GM19463 (cell line): ENCODE results near the gene TTC4.

ENCODE experiments used
- ATAC-seq: cut with Tn5 transposase; IDR thresholded peaks from one replicate; pipeline ENCODE4 v1.9.1; 2021; ENCODE audit warnings: mild to moderate bottlenecking, moderate library complexity; ENCODE audit not compliant: unreplicated experiment

Gene TTC4

GRCh38 chr1:54781023-54781723 lies 65.5 kb downstream of the TTC4 start:
- no peak for ATAC-seq

- ATAC-seq = no peak
These were observed 66.5 kb downstream of the TTC4 start for GRCh38 chr1:54782156-54782555.

- ATAC-seq = no peak
These were observed 66.9 kb downstream of the TTC4 start for GRCh38 chr1:54782588-54782987.

GRCh38 chr1:54784066-54784465 lies 68.4 kb downstream of the TTC4 start:
- no peak for ATAC-seq

GRCh38 chr1:54786778-54787177 lies 71.1 kb downstream of the TTC4 start:
- no peak for ATAC-seq

GRCh38 chr1:54787604-54788003 lies 71.9 kb downstream of the TTC4 start:
- ATAC-seq = no peak

GRCh38 chr1:54788459-54788858 lies 72.8 kb downstream of the TTC4 start:
- no peak for ATAC-seq

- no peak for ATAC-seq
These were observed 76.3 kb downstream of the TTC4 start for GRCh38 chr1:54791880-54792522.
